GM23338 (cell line): ENCODE data around the gene STX8. TPM values are rescaled to one million over a fixed set of nuclear protein-coding genes. Genes with fewer than 3 reads are reported as not detected.

ENCODE experiments used
- ATAC-seq: fragments of 200-7000 bp; cut with Tn5 transposase; 3 replicates; pipeline ENCODE4 v1.9.1; 2020
- DNase-seq: peaks from one replicate; pipeline ENCODE4 v3.0.0-alpha.2; 2015; ENCODE audit warnings: low spot score
- H2AFZ ChIP-seq: fragments of 200-600 bp; sonication (generic); 2 replicates; pipeline ENCODE4 v1.8.0; 2016; ENCODE audit warnings: antibody characterized with exemption, mild to moderate bottlenecking, moderate library complexity
- H3F3A ChIP-seq: fragments of 200-600 bp; sonication (generic); replicated peaks from 2 replicates; pipeline ENCODE4 v1.8.0; 2017; ENCODE audit warnings: antibody characterized with exemption, mixed run types, low read depth
- H3K27ac ChIP-seq: fragments of 200-600 bp; sonication (generic); 2 replicates; pipeline ENCODE4 v1.6.1; 2016; ENCODE audit warnings: low read depth
- H3K27me3 ChIP-seq: fragments of 200-600 bp; sonication (generic); 2 replicates; pipeline ENCODE4 v1.8.0; 2016; ENCODE audit warnings: mild to moderate bottlenecking, mixed run types, moderate library complexity; ENCODE audit not compliant: insufficient read depth
- H3K36me3 ChIP-seq: fragments of 200-600 bp; sonication (generic); 2 replicates; pipeline ENCODE4 v1.8.0; 2016; ENCODE audit warnings: mild to moderate bottlenecking; ENCODE audit not compliant: insufficient read depth
- H3K4me1 ChIP-seq: fragments of 200-600 bp; sonication (generic); 2 replicates; pipeline ENCODE4 v1.8.0; 2016; ENCODE audit warnings: mild to moderate bottlenecking, moderate library complexity; ENCODE audit not compliant: insufficient read depth
- H3K4me2 ChIP-seq: fragments of 200-600 bp; sonication (generic); 2 replicates; pipeline ENCODE4 v1.7.1; 2017; ENCODE audit warnings: mixed run types
- H3K4me3 ChIP-seq: fragments of 200-600 bp; sonication (generic); 2 replicates; pipeline ENCODE4 v1.6.1; 2016; ENCODE audit warnings: mixed run types
- H3K79me2 ChIP-seq: fragments of 200-600 bp; sonication (generic); replicated peaks from 2 replicates; pipeline ENCODE4 v1.8.0; 2017; ENCODE audit warnings: mild to moderate bottlenecking; ENCODE audit not compliant: insufficient read depth
- H3K9me2 ChIP-seq: fragments of 200-600 bp; sonication (generic); 2 replicates; pipeline ENCODE4 v1.8.0; 2017; ENCODE audit not compliant: insufficient read depth
- H4K20me1 ChIP-seq: fragments of 200-600 bp; sonication (generic); replicated peaks from 2 replicates; pipeline ENCODE4 v1.8.0; 2017; ENCODE audit warnings: mild to moderate bottlenecking; ENCODE audit not compliant: insufficient read depth
- H3K27ac Mint-ChIP-seq: 2 replicates; pipeline ENCODE4 v1.8.0; 2020; ENCODE audit warnings: inconsistent platforms, mild to moderate bottlenecking, moderate library complexity, mixed read lengths
- H3K27me3 Mint-ChIP-seq: 3 replicates; pipeline ENCODE4 v1.8.0; 2022; ENCODE audit warnings: low read depth, mild to moderate bottlenecking, moderate library complexity, mixed read lengths, inconsistent platforms; ENCODE audit not compliant: insufficient read depth, poor library complexity
- H3K36me3 Mint-ChIP-seq: 3 replicates; pipeline ENCODE4 v1.8.0; 2021; ENCODE audit warnings: low read depth, mild to moderate bottlenecking, inconsistent platforms, moderate library complexity, mixed read lengths
- H3K4me1 Mint-ChIP-seq: 3 replicates; pipeline ENCODE4 v1.8.0; 2020; ENCODE audit warnings: mild to moderate bottlenecking, inconsistent platforms, mixed read lengths
- H3K4me3 Mint-ChIP-seq: 3 replicates; pipeline ENCODE4 v1.8.0; 2021; ENCODE audit warnings: moderate library complexity, mild to moderate bottlenecking, inconsistent platforms, mixed read lengths
- H3K9me3 Mint-ChIP-seq: 3 replicates; pipeline ENCODE4 v1.8.0; 2020; ENCODE audit warnings: moderate library complexity, mild to moderate bottlenecking, inconsistent platforms, mixed read lengths
- CREB1 ChIP-seq: fragments of 250-450 bp; sonication (Bioruptor Pico); IDR thresholded peaks from 2 replicates; pipeline ENCODE4 v1.5.0; 2020; ENCODE audit warnings: low read depth, mild to moderate bottlenecking, moderate library complexity
- ETS1 ChIP-seq: IDR thresholded peaks from 2 replicates; pipeline ENCODE4 v1.6.1; 2016; ENCODE audit warnings: antibody characterized with exemption
- JUNB ChIP-seq: IDR thresholded peaks from one replicate; pipeline ENCODE4 v1.6.1; 2016; ENCODE audit warnings: antibody characterized with exemption; ENCODE audit not compliant: unreplicated experiment
- NANOG ChIP-seq: IDR thresholded peaks from 2 replicates; pipeline ENCODE4 v1.6.1; 2016; ENCODE audit warnings: antibody characterized with exemption, borderline replicate concordance
- POLR2AphosphoS5 ChIP-seq: IDR thresholded peaks from 2 replicates; pipeline ENCODE4 v1.6.1; 2016; ENCODE audit warnings: antibody characterized with exemption, low read depth
- REST ChIP-seq: IDR thresholded peaks from one replicate; pipeline ENCODE4 v1.6.1; 2018; ENCODE audit warnings: antibody characterized with exemption; ENCODE audit not compliant: unreplicated experiment
- STAT1 ChIP-seq: IDR thresholded peaks from one replicate; pipeline ENCODE4 v1.6.1; 2016; ENCODE audit warnings: antibody characterized with exemption; ENCODE audit not compliant: unreplicated experiment
- ZNF114 ChIP-seq: fragments of 250-450 bp; sonication (Bioruptor Pico); IDR thresholded peaks from 2 replicates; pipeline ENCODE4 v1.5.0; 2020; ENCODE audit warnings: mild to moderate bottlenecking, moderate library complexity
- ZNF331 ChIP-seq: fragments of 250-450 bp; sonication (Bioruptor Pico); IDR thresholded peaks from 2 replicates; pipeline ENCODE4 v1.5.0; 2020; ENCODE audit warnings: low read depth, mild to moderate bottlenecking, moderate library complexity
- ZNF462 ChIP-seq: fragments of 250-450 bp; sonication (Bioruptor Pico); IDR thresholded peaks from 2 replicates; pipeline ENCODE4 v1.5.0; 2020; ENCODE audit warnings: mild to moderate bottlenecking, moderate library complexity
- polyA plus RNA-seq: library from polyadenylated mRNA; unstranded; fragments of >200 nt; fragmentation: Nextera tagmentation; extraction: Ambion mirVana; gene quantifications from 2 replicates; pipeline ENCODE4 v1.2.1, GENCODE V29; 2016
- total RNA-seq: library from RNA; depleted of rRNA; stranded (reverse); fragments of >200 nt; shearing (Covaris generic); gene quantifications from 2 replicates; pipeline ENCODE4 v1.2.3, GENCODE V29; 2014

Gene STX8
- total and polyA plus RNA-seq, 2 experiments from 2014 or later: 59.4 to 82.3 TPM

- DNase-seq (no peak), ATAC-seq (no peak)
- Histone ChIP-seq H2AFZ (no peak overlapping the region), H3K79me2 (no peaks in the 10 kb centered on the region), H3K36me3 (no peaks in the 10 kb centered on the region), H3K4me1 (no peaks in the 10 kb centered on the region; the same call in 1 of the 2 replicates), H4K20me1 (no peaks in the 10 kb centered on the region), H3K9me2 (no peaks in the 10 kb centered on the region), H3K27me3 (no peaks in the 10 kb centered on the region), H3K27ac (no peak overlapping the region), H3K4me3 (no peak overlapping the region), H3F3A (no peaks in the 10 kb centered on the region), H3K4me2 (no peak overlapping the region)
- Mint-ChIP-seq H3K36me3 (no peaks in the 10 kb centered on the region), H3K27me3 (peaks cover 8% of the 10 kb centered on the region), H3K9me3 (no peaks in the 10 kb centered on the region), H3K27ac (no peak overlapping the region), H3K4me3 (no peak overlapping the region), H3K4me1 (no peaks in the 10 kb centered on the region; the same call in 1 of the 3 replicates)
- TF ChIP-seq ZNF462 (no peak), POLR2AphosphoS5 (no peak), JUNB (no peak)
Observed at GRCh38 chr17:9227819-9228407, 347.7 kb downstream of the STX8 start.

GRCh38 chr17:9226794-9227135, 348.9 kb downstream of the STX8 start:
- H2AFZ ChIP-seq: no peak overlapping the region
- H4K20me1 ChIP-seq: no peaks in the 10 kb centered on the region
- H3K27ac ChIP-seq: no peak overlapping the region
- Mint-ChIP-seq H3K9me3 (no peaks in the 10 kb centered on the region), H3K36me3 (no peaks in the 10 kb centered on the region), H3K27ac (no peak overlapping the region), H3K27me3 (peaks cover 8% of the 10 kb centered on the region), H3K4me1 (no peaks in the 10 kb centered on the region; the same call in 1 of the 3 replicates), H3K4me3 (no peak overlapping the region)
- no peaks in the 10 kb centered on the region for H3K27me3 ChIP-seq
- H3K4me3 ChIP-seq: no peak overlapping the region
- H3K4me1 ChIP-seq: no peaks in the 10 kb centered on the region; the same call in 1 of the 2 replicates
- peak; percentile 65 for DNase-seq
- H3K36me3 ChIP-seq: no peaks in the 10 kb centered on the region
- H3F3A ChIP-seq: no peaks in the 10 kb centered on the region
- H3K4me2 ChIP-seq: no peak overlapping the region
- TF ChIP-seq ZNF114 (CRISPR knock-in tag) (no peak), ZNF331 (CRISPR knock-in tag) (no peak), ETS1 (no peak), JUNB (no peak), CREB1 (no peak), REST (no peak), STAT1 (no peak), NANOG (no peak)
- no peaks in the 10 kb centered on the region for H3K9me2 ChIP-seq
- ATAC-seq: peak; percentile 59
- no peaks in the 10 kb centered on the region for H3K79me2 ChIP-seq
